ENCODE data around the gene PBX3.

DNA sequence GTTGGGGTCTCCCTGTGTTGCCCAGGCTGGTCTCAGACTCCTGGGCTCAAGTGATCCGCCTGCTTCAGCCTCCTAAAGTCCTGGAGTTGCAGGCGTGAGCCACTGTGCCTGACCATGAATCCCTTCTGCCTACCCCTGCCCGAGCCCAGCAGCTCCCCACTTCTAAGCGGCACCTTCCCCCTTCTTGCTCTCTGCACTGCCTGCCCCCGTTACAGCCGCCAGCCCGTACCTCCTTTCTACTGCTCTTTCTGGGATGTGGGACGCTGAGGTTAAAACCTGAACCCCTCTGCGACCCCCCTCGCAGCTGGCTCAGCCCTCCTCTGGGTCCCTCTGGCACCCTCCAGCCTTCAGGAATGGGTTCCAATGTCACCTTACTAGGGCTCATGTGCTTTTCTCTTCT is 249.6 kb downstream of the PBX3 start:
- TF ChIP-seq, protein P1, sequence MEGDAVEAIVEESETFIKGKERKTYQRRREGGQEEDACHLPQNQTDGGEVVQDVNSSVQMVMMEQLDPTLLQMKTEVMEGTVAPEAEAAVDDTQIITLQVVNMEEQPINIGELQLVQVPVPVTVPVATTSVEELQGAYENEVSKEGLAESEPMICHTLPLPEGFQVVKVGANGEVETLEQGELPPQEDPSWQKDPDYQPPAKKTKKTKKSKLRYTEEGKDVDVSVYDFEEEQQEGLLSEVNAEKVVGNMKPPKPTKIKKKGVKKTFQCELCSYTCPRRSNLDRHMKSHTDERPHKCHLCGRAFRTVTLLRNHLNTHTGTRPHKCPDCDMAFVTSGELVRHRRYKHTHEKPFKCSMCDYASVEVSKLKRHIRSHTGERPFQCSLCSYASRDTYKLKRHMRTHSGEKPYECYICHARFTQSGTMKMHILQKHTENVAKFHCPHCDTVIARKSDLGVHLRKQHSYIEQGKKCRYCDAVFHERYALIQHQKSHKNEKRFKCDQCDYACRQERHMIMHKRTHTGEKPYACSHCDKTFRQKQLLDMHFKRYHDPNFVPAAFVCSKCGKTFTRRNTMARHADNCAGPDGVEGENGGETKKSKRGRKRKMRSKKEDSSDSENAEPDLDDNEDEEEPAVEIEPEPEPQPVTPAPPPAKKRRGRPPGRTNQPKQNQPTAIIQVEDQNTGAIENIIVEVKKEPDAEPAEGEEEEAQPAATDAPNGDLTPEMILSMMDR (optimal IDR thresholded peaks at IDR 0.05 in 1 of 3, IDR thresholded peaks at IDR 0.05 in 1 of 3, conservative IDR thresholded peaks at IDR 0.05 in 1 of 3; ENCODE audit: extremely low read depth in 1 of 3, insufficient read depth in 2 of 3, low read length in 3 of 3), result no peak
- no peak for TF ChIP-seq EZH2 (IDR thresholded peaks at IDR 0.05; ENCODE audit: low read length)
